ENCODE results near the gene CD33. TPM values are rescaled to one million over a fixed set of nuclear protein-coding genes. Genes with fewer than 3 reads are reported as not detected.
A peak's percentile ranks its signal among the peaks of the same experiment; 100 is the strongest.
"Not testable (repeated sequence)": the region's sequence is repeated elsewhere in the genome, so short reads cannot be mapped to it uniquely, and the experiment has no call there.

CD33 gene
- total RNA-seq (2021; fragmentation: NEBNext Ultra II Directional; extraction: Animal tissue kit (Norgen Biotek cat#: 25700)) (not detected in 2 replicates), polyA plus RNA-seq (2011; rRNA removed) (0.06 and 0.11 TPM in 2 replicates), polyA minus RNA-seq (2011; rRNA and poly(A)+ RNA removed) (0.22 TPM in 1 of 2 replicates, not detected in the other)
- 0.09 TPM for polyA plus RNA-seq (2011; cell fraction: cytosol; rRNA removed)
- 0.27 TPM for polyA plus RNA-seq (2011; cell fraction: nucleus; rRNA removed)
- 0.19 to 0.32 TPM (median 0.27 TPM) in 3 of 4 replicates, not detected in the other for polyA plus RNA-seq (2012, experiment 1 of 2)
- polyA plus RNA-seq (2012, experiment 2 of 2) = not detected
- polyA plus RNA-seq (2013, experiment 1 of 2) = 0.10 TPM
- 0.15 TPM for polyA plus RNA-seq (2013, experiment 2 of 2)
- polyA minus RNA-seq (2011; cell fraction: cytosol; rRNA and poly(A)+ RNA removed) = not detected
- polyA minus RNA-seq (2011; cell fraction: nucleus; rRNA and poly(A)+ RNA removed) = not detected
- long read RNA-seq, experiment 1 = 0 reads
- long read RNA-seq, experiment 2 = 0 reads

DNA sequence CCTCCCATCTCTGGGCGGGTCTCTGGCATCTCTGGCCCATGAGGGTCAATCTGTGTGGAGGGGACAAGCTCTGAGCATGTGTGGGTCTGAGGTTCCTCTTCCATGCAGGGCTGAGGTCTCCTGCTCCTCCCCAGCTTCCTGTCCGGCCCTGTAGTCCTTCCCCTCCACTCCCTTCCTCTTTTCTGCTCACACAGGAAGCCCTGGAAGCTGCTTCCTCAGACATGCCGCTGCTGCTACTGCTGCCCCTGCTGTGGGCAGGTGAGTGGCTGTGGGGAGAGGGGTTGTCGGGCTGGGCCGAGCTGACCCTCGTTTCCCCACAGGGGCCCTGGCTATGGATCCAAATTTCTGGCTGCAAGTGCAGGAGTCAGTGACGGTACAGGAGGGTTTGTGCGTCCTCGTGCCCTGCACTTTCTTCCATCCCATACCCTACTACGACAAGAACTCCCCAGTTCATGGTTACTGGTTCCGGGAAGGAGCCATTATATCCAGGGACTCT is at the start of gene CD33:
CD33 (plus strand) TSS at position 183 of the 496 bp plus-strand sequence; CDS start at position 222, 39 bp downstream.
- POLR2A ChIA-PET (ENCODE audit: partially characterized antibody); H2BK5ac ChIP-seq (ENCODE audit: low read depth, low read length); H2AK5ac ChIP-seq (ENCODE audit: low read depth, low read length); H3K27me3 ChIP-seq (replicated peaks in 1 of 4; ENCODE audit: control insufficient read depth in 3 of 4, extremely low read depth in 1 of 4, insufficient read depth in 3 of 4, low read length in 3 of 4); H3K4me2 ChIP-seq (ENCODE audit: insufficient read depth in 1 of 2, low read depth in 2 of 2, low read length in 2 of 2); H3K4me1 ChIP-seq (replicated peaks in 1 of 4; ENCODE audit: control insufficient read depth in 3 of 4, insufficient read depth in 4 of 4, low read length in 3 of 4); H2BK15ac ChIP-seq (ENCODE audit: low read length); FAIRE-seq; H2BK20ac ChIP-seq (ENCODE audit: low read length); H3K9me3 ChIP-seq (ENCODE audit: insufficient read depth in 2 of 2, low read depth in 1 of 2, low read length in 1 of 2); H3K36me3 ChIP-seq (ENCODE audit: control insufficient read depth in 2 of 4, insufficient read depth in 4 of 4, low read length in 3 of 4); H4K5ac ChIP-seq (ENCODE audit: insufficient read length, low read depth, low read length); H3K4me3 ChIP-seq (ENCODE audit: extremely low read depth in 1 of 4, insufficient read depth in 2 of 4, low read depth in 3 of 4, low read length in 4 of 4); H3K23me2 ChIP-seq (ENCODE audit: low read depth, low read length); H3K27ac ChIP-seq (ENCODE audit: low read depth, low read length); H3K18ac ChIP-seq (ENCODE audit: extremely low read depth, low read length); H3K23ac ChIP-seq (ENCODE audit: insufficient read length); H2BK120ac ChIP-seq (replicated peaks; ENCODE audit: low read depth, low read length); H3K56ac ChIP-seq (replicated peaks; ENCODE audit: insufficient read length, low read depth, low read length); DNase-seq (ENCODE audit: low read depth in 1 of 2, low spot score in 2 of 2); H4K91ac ChIP-seq (replicated peaks; ENCODE audit: insufficient read length, low read length); H3K14ac ChIP-seq (ENCODE audit: insufficient read length); H3K9ac ChIP-seq (replicated peaks in 1 of 4; ENCODE audit: extremely low read depth in 1 of 4, low read depth in 3 of 4, low read length in 3 of 4); H2BK12ac ChIP-seq (ENCODE audit: low read depth, low read length); H3K79me1 ChIP-seq (ENCODE audit: low read depth, low read length); H4K20me1 ChIP-seq (replicated peaks in 1 of 2; ENCODE audit: control insufficient read depth in 1 of 2, insufficient read depth in 2 of 2, low read length in 2 of 2); H3K4ac ChIP-seq (replicated peaks; ENCODE audit: insufficient read length, low read depth, low read length); H4K8ac ChIP-seq (ENCODE audit: extremely low read depth, insufficient read depth, low read length); H3K79me2 ChIP-seq (ENCODE audit: control insufficient read depth in 1 of 2, insufficient read depth in 2 of 2, low read length in 2 of 2): not testable (repeated sequence)
- 88% methylated on average over 10 of the region's 11 CpGs; no CpG with 5 or more reads in 1 of the 2 experiments for WGBS, 2 experiments (ENCODE audit: extremely low coverage in 1 of 2, insufficient coverage in 1 of 2, insufficient read length in 1 of 2, insufficient replicate concordance in 2 of 2, low coverage in 1 of 2, low lambda C conversion rate in 2 of 2, missing lambda C conversion rate in 1 of 2)
- CTCF ChIA-PET (ENCODE audit: partially characterized antibody) = interaction anchor here (2.0 kb wide), 1 partner anchor 66 kb away, joined by 4 read pairs; no protein-coding TSS in a partner anchor
- 0 out of 2 replicates have a peak within 1 kb of the TSS, but pooled peaks have one; percentile 52 for H2AFZ ChIP-seq (ENCODE audit: low read length)
